TTC549 (cell line): ENCODE measurements around the gene PCDHGB6.
"Not testable (repeated sequence)": the region's sequence is repeated elsewhere in the genome, so short reads cannot be mapped to it uniquely, and the experiment has no call there.

Source experiments
- FAIRE-seq: peaks from 2 replicates; lab custom pipeline; 2012; peaks lifted over from hg19 to GRCh38; lab: Jason Lieb, UNC

PCDHGB6 gene

GRCh38 chr5:141419074-141419880, 11.5 kb downstream of the PCDHGB6 start:
- FAIRE-seq: no peak

GRCh38 chr5:141420855-141421488, 13.2 kb downstream of the PCDHGB6 start, which contains the start of gene PCDHGA11:
PCDHGA11 (plus strand) TSS chr5:141421051; CDS start chr5:141421228, 177 bp downstream.
- FAIRE-seq: no peak

GRCh38 chr5:141421489-141421855, 13.7 kb downstream of the PCDHGB6 start:
- no peak for FAIRE-seq

- no peak for FAIRE-seq
Measured at GRCh38 chr5:141422742-141423291, 15.0 kb downstream of the PCDHGB6 start.

- no peak for FAIRE-seq
Measured at GRCh38 chr5:141427783-141428426, 20.1 kb downstream of the PCDHGB6 start.

GRCh38 chr5:141430332-141431113, 22.7 kb downstream of the PCDHGB6 start, which contains the start of gene PCDHGA12:
PCDHGA12 (plus strand) TSS chr5:141430507; CDS start chr5:141430760, 253 bp downstream.
- no peak for FAIRE-seq

- FAIRE-seq: no peak
Measured at GRCh38 chr5:141431286-141431685, 23.5 kb downstream of the PCDHGB6 start.

- not testable (repeated sequence) for FAIRE-seq
Measured at GRCh38 chr5:141432308-141432707, 24.5 kb downstream of the PCDHGB6 start.

- FAIRE-seq: not testable (repeated sequence)
Measured at GRCh38 chr5:141432726-141433125, 24.9 kb downstream of the PCDHGB6 start.

- no peak for FAIRE-seq
Measured at GRCh38 chr5:141434006-141434405, 26.2 kb downstream of the PCDHGB6 start.

- no peak for FAIRE-seq
Measured at GRCh38 chr5:141437221-141437620, 29.4 kb downstream of the PCDHGB6 start.

- FAIRE-seq: no peak
Measured at GRCh38 chr5:141439411-141440141, 31.8 kb downstream of the PCDHGB6 start.

- no peak for FAIRE-seq
Measured at GRCh38 chr5:141440341-141440740, 32.5 kb downstream of the PCDHGB6 start.

- no peak for FAIRE-seq
Measured at GRCh38 chr5:141441571-141442170, 33.9 kb downstream of the PCDHGB6 start.
